Epidermal melanocyte (primary cell): ENCODE results near the gene SLC25A45.

Experiments
- DNase-seq: peaks from one replicate; pipeline ENCODE4 v3.0.0; 2011; ENCODE audit warnings: low spot score; ENCODE audit not compliant: insufficient read length

SLC25A45 gene, protein sequence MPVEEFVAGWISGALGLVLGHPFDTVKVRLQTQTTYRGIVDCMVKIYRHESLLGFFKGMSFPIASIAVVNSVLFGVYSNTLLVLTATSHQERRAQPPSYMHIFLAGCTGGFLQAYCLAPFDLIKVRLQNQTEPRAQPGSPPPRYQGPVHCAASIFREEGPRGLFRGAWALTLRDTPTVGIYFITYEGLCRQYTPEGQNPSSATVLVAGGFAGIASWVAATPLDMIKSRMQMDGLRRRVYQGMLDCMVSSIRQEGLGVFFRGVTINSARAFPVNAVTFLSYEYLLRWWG

GRCh38 chr11:65382033-65382803 is at the start of gene SLC25A45:
Gene SLC25A45, minus strand, starts transcription at chr11:65382646. Its CDS starts 695 bp downstream, at chr11:65381951.
- no peak for DNase-seq

DNA sequence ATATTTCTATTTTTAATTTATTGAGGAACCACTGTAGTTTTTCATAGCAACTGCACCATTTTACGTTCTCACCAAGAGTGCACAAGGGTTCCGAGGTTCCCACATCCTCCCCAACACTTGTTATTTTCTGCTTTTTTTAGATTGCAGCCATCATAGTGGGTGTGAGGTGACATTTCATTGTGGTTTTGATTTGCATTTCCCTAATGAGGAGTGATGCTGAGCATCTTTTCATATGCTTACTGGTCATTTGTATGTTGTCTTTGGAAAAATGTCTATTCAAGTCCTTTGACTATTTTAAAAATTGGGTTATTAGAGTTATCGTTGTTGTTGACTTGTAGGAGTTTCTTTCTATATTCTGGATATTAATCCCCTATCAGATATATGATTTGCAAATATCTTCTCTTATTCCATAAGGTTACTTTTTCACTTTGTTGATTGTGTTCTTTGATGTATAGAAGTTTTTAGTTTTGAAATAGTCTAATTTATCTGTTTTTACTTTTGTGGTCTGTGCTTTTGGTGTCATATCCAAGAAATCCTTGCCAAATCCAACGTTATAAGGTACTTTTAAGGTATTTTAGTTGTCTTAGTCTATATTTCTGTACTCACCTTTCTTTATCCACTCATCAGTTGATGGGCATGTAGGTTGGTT is 49.1 kb upstream of the SLC25A45 start:
- no peak for DNase-seq

DNA sequence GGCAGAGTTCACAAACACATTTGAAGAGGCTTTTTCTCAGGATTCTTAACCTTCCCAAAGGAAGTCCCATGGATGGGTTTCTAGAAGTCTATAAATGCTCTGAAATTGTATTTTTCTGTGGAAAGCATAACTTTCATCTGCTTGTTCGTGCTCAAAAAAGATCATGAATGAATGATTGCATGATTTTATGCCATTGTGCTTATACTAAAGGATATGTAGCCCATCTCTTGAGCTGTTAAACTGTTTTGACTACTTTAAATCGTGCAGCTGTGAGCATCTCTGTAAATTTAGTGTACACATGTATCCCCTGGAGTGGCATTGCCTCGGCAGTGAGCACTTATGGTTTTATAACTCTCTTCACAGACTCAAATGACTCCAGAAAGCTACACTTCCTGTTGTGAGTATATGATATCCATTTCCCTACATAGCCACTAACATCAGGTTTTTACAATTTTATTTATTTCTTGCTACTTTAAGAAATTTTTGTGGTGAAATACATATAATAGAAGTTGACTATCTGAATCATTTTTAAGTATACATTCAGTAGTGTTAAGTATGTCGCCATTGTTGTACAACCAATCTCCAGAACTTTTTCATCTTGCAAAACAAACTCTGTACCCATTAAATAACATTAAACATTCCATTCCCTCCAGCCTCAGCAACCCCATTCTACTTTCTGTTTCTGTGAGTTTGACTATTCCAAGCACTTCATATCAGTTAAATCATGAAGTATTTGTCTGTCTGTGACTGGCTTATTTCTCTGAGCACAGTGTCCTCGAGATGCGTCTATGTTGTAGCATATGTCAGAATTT is 48.2 kb upstream of the SLC25A45 start:
- no peak for DNase-seq

GRCh38 chr11:65429724-65430405 is 47.4 kb upstream of the SLC25A45 start:
- no peak for DNase-seq

GRCh38 chr11:65429068-65429681 is 46.7 kb upstream of the SLC25A45 start:
- no peak for DNase-seq

GRCh38 chr11:65428578-65429067 is 46.2 kb upstream of the SLC25A45 start:
- DNase-seq, result no peak

DNA sequence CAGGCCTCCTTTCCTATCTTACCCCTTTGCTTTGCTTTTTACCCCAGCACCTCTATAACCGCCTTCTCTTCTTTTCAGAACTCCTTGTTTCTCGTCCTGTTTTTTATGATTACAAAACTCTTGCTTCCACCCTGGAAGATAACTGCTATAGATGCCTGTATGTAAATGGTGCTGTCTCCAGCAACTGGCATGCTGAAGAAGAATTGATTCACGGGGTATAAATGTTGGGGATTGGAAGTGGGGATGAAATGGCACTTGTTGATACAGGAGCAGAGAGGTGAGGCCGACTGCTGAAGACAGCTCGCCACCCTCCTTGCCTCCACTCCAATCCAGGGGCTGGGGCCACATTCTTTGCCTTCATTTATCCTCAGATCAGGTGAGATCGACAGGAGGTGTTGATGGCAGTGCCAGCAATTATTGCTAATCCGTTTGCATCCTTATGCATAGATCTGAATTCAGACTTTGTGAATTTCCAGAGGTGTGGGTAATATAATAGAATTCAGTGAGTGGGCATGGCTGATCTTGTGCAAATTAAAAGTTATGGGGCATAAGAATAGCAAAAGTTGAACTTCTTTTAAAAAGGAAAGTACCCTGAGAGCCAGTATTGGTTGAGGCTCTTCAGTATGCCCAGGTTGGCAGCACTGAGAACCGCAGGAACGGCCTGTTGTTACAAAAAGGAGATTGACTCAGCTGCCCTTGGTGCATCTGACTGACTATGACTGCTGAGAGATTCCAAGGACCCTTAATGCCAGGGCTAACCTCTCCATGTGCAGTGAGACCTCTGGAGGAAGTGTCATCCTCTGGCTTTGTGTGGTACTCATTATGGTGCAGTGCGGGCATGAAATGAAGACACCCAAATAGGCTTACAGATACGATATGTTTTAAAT is 45.5 kb upstream of the SLC25A45 start:
- DNase-seq, result no peak

- DNase-seq, result no peak
These were observed 44.6 kb upstream of the SLC25A45 start for GRCh38 chr11:65426839-65427690.

DNA sequence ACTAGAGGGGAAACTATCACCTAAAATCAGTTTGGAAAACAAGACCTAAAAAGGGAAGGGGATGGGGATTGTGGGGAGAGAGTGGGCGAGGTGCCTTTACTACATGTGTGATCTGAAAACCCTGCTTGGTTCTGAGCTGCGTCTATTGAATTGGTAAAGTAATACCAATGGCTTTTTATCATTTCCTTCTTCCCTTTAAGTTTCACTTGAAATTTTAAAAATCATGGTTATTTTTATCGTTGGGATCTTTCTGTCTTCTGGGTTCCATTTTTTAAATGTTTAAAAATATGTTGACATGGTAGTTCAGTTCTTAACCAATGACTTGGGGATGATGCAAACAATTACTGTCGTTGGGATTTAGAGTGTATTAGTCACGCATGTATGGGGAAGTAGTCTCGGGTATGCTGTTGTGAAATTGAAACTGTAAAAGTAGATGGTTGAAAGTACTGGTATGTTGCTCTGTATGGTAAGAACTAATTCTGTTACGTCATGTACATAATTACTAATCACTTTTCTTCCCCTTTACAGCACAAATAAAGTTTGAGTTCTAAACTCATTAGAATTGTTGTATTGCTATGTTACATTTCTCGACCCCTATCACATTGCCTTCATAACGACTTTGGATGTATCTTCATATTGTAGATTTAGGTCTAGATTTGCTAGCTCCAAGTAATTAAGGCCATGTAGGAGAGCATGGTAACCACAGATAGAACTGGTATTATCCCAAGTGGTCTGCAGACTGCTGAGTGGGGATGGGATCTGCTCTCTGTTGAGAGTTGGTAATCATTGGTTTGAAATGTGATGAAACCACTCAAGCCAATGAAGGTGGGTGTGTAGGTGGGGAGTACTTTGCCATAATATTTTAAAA is 43.8 kb upstream of the SLC25A45 start:
- no peak for DNase-seq

DNA sequence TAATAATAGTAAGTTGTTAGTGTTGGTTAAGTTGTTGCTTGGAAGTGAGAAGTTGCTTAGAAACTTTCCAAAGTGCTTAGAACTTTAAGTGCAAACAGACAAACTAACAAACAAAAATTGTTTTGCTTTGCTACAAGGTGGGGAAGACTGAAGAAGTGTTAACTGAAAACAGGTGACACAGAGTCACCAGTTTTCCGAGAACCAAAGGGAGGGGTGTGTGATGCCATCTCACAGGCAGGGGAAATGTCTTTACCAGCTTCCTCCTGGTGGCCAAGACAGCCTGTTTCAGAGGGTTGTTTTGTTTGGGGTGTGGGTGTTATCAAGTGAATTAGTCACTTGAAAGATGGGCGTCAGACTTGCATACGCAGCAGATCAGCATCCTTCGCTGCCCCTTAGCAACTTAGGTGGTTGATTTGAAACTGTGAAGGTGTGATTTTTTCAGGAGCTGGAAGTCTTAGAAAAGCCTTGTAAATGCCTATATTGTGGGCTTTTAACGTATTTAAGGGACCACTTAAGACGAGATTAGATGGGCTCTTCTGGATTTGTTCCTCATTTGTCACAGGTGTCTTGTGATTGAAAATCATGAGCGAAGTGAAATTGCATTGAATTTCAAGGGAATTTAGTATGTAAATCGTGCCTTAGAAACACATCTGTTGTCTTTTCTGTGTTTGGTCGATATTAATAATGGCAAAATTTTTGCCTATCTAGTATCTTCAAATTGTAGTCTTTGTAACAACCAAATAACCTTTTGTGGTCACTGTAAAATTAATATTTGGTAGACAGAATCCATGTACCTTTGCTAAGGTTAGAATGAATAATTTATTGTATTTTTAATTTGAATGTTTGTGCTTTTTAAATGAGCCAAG is 42.9 kb upstream of the SLC25A45 start:
- no peak for DNase-seq

DNA sequence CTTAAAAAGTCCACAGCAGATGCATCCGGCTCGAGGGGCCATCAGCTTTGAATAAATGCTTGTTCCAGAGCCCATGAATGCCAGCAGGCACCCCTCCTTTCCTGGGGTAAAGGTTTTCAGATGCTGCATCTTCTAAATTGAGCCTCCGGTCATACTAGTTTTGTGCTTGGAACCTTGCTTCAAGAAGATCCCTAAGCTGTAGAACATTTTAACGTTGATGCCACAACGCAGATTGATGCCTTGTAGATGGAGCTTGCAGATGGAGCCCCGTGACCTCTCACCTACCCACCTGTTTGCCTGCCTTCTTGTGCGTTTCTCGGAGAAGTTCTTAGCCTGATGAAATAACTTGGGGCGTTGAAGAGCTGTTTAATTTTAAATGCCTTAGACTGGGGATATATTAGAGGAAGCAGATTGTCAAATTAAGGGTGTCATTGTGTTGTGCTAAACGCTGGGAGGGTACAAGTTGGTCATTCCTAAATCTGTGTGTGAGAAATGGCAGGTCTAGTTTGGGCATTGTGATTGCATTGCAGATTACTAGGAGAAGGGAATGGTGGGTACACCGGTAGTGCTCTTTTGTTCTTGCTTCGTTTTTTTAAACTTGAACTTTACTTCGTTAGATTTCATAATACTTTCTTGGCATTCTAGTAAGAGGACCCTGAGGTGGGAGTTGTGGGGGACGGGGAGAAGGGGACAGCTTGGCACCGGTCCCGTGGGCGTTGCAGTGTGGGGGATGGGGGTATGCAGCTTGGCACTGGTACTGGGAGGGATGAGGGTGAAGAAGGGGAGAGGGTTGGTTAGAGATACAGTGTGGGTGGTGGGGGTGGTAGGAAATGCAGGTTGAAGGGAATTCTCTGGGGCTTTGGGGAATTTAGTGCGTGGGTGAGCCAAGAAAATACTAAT is 42.0 kb upstream of the SLC25A45 start:
- no peak for DNase-seq

GRCh38 chr11:65423516-65424204 is 41.2 kb upstream of the SLC25A45 start:
- DNase-seq, result no peak

- DNase-seq, result peak; percentile 37
These were observed 40.4 kb upstream of the SLC25A45 start, which contains the start of gene NEAT1 for GRCh38 chr11:65422633-65423515. Gene NEAT1, plus strand, starts transcription at chr11:65422798.
